Subcutaneous abdominal adipose tissue (tissue), 5 donors: Measurements from ENCODE around the gene LRP1B.

ENCODE experiments used
- H3K27ac ChIP-seq: one replicate; pipeline ENCODE4 v1.7.0; 2013; ENCODE audit warnings: low read depth, mild to moderate bottlenecking, inconsistent platforms, low read length, moderate library complexity
- H3K27me3 ChIP-seq, 5 donors: one replicate each; pipeline ENCODE4 v1.7.0; 2013; ENCODE audit warnings: low read length in 5 of 5, inconsistent platforms in 1 of 5; ENCODE audit not compliant: control insufficient read depth in 5 of 5, insufficient read depth in 4 of 5
- H3K36me3 ChIP-seq, 5 donors: one replicate each; pipeline ENCODE4 v1.7.0; 2013; ENCODE audit warnings: low read length in 5 of 5; ENCODE audit not compliant: control insufficient read depth in 5 of 5, insufficient read depth in 5 of 5
- H3K4me1 ChIP-seq, 5 donors: one replicate each; pipeline ENCODE4 v1.7.0; 2013; ENCODE audit warnings: low read length in 5 of 5, mild to moderate bottlenecking in 3 of 5, moderate library complexity in 1 of 5; ENCODE audit not compliant: control insufficient read depth in 5 of 5, insufficient read depth in 5 of 5
- H3K4me3 ChIP-seq, 5 donors: one replicate each; pipeline ENCODE4 v1.7.0; 2013; ENCODE audit warnings: low read length in 5 of 5, low read depth in 1 of 5
- H3K9ac ChIP-seq, 5 donors: one replicate each; pipeline ENCODE4 v1.7.0; 2013; ENCODE audit warnings: low read length in 5 of 5, mild to moderate bottlenecking in 4 of 5, moderate library complexity in 3 of 5
- H3K9me3 ChIP-seq, 5 donors: one replicate each; pipeline ENCODE4 v1.7.0; 2013; ENCODE audit warnings: low read length in 5 of 5; ENCODE audit not compliant: control insufficient read depth in 5 of 5
- donor health status: healthy.
- donor health status: healthy.
- donor health status: healthy.
- donor health status: healthy.
- donor health status: healthy.

Gene LRP1B

GRCh38 chr2:140876015-140876414 is 1254.8 kb downstream of the LRP1B start:
- Histone ChIP-seq H3K4me3 (no peak overlapping the region), H3K4me1 (no peaks in the 10 kb centered on the region), H3K36me3 (no peaks in the 10 kb centered on the region), H3K9ac (no peak overlapping the region), H3K9me3 (peaks cover 0 to 9% (median 3%) of the 10 kb centered on the region in 5 donors), H3K27me3 (no peaks in the 10 kb centered on the region), H3K27ac (no peak overlapping the region)

GRCh38 chr2:140873915-140874531 is 1256.8 kb downstream of the LRP1B start:
- Histone ChIP-seq H3K27me3 (no peaks in the 10 kb centered on the region), H3K4me3 (no peak overlapping the region), H3K36me3 (no peaks in the 10 kb centered on the region)

GRCh38 chr2:140869925-140870324 is 1260.9 kb downstream of the LRP1B start:
- Histone ChIP-seq H3K27me3 (no peaks in the 10 kb centered on the region), H3K27ac (no peak overlapping the region), H3K36me3 (no peaks in the 10 kb centered on the region), H3K4me3 (no peak overlapping the region), H3K4me1 (no peaks in the 10 kb centered on the region), H3K9me3 (peaks cover 0 to 4% (median 2%) of the 10 kb centered on the region in 5 donors), H3K9ac (no peak overlapping the region)

More at GRCh38 chr2:140873915-140874531, 1256.8 kb downstream of the LRP1B start:
- Histone ChIP-seq H3K27ac (no peak overlapping the region), H3K9me3 (peaks cover 0 to 9% (median 3%) of the 10 kb centered on the region in 5 donors), H3K9ac (no peak overlapping the region), H3K4me1 (no peaks in the 10 kb centered on the region)

- Histone ChIP-seq H3K36me3 (no peaks in the 10 kb centered on the region), H3K4me3 (no peak overlapping the region), H3K9ac (no peak overlapping the region), H3K9me3 (peaks cover 0 to 4% (median under 1%) of the 10 kb centered on the region in 5 donors), H3K27ac (no peak overlapping the region), H3K4me1 (no peaks in the 10 kb centered on the region), H3K27me3 (no peaks in the 10 kb centered on the region)
Observed at GRCh38 chr2:140869107-140869506, 1261.7 kb downstream of the LRP1B start.

GRCh38 chr2:140865837-140866236 is 1265.0 kb downstream of the LRP1B start:
- no peaks in the 10 kb centered on the region for H3K36me3 ChIP-seq
- no peaks in the 10 kb centered on the region for H3K4me1 ChIP-seq
- peaks cover 0 to 4% (median 0%) of the 10 kb centered on the region in 5 donors for H3K9me3 ChIP-seq
- no peak overlapping the region for H3K9ac ChIP-seq
- no peak overlapping the region for H3K4me3 ChIP-seq
- no peaks in the 10 kb centered on the region for H3K27me3 ChIP-seq
- no peak overlapping the region for H3K27ac ChIP-seq

GRCh38 chr2:140863713-140864112 is 1267.1 kb downstream of the LRP1B start:
- H3K36me3 ChIP-seq = no peaks in the 10 kb centered on the region
- H3K4me1 ChIP-seq = no peaks in the 10 kb centered on the region
- H3K4me3 ChIP-seq = no peak overlapping the region
- no peaks in the 10 kb centered on the region for H3K27me3 ChIP-seq
- peaks cover 0 to under 1% (median 0%) of the 10 kb centered on the region in 5 donors for H3K9me3 ChIP-seq
- H3K9ac ChIP-seq = no peak overlapping the region
- H3K27ac ChIP-seq = no peak overlapping the region

- Histone ChIP-seq H3K4me1 (no peaks in the 10 kb centered on the region), H3K27ac (no peak overlapping the region)
Observed at GRCh38 chr2:140862181-140862580, 1268.6 kb downstream of the LRP1B start.

GRCh38 chr2:140861666-140862065 is 1269.2 kb downstream of the LRP1B start:
- H3K9ac ChIP-seq = no peak overlapping the region
- no peaks in the 10 kb centered on the region for H3K27me3 ChIP-seq
- no peak overlapping the region for H3K4me3 ChIP-seq
- H3K36me3 ChIP-seq = no peaks in the 10 kb centered on the region
- H3K4me1 ChIP-seq = no peaks in the 10 kb centered on the region
- H3K27ac ChIP-seq = no peak overlapping the region
- H3K9me3 ChIP-seq = peaks cover 0 to 2% (median 0%) of the 10 kb centered on the region in 5 donors

More at GRCh38 chr2:140862181-140862580, 1268.6 kb downstream of the LRP1B start:
- no peaks in the 10 kb centered on the region for H3K36me3 ChIP-seq
- peaks cover 0 to 2% (median 0%) of the 10 kb centered on the region in 5 donors for H3K9me3 ChIP-seq
- H3K9ac ChIP-seq = no peak overlapping the region
- no peaks in the 10 kb centered on the region for H3K27me3 ChIP-seq
- H3K4me3 ChIP-seq = no peak overlapping the region

GRCh38 chr2:140855471-140855870 is 1275.3 kb downstream of the LRP1B start:
- no peaks in the 10 kb centered on the region for H3K4me1 ChIP-seq
- H3K27ac ChIP-seq = no peak overlapping the region
- H3K9ac ChIP-seq = no peak overlapping the region

GRCh38 chr2:140851258-140851981 is 1279.4 kb downstream of the LRP1B start:
- no peaks in the 10 kb centered on the region for H3K27me3 ChIP-seq
- H3K9ac ChIP-seq = no peak overlapping the region
- no peaks in the 10 kb centered on the region for H3K9me3 ChIP-seq
- H3K4me1 ChIP-seq = no peaks in the 10 kb centered on the region
- H3K4me3 ChIP-seq = no peak overlapping the region
- H3K27ac ChIP-seq = no peak overlapping the region
- no peaks in the 10 kb centered on the region for H3K36me3 ChIP-seq

More at GRCh38 chr2:140855471-140855870, 1275.3 kb downstream of the LRP1B start:
- Histone ChIP-seq H3K9me3 (peaks cover 0 to 2% (median 0%) of the 10 kb centered on the region in 5 donors), H3K4me3 (no peak overlapping the region), H3K27me3 (no peaks in the 10 kb centered on the region), H3K36me3 (no peaks in the 10 kb centered on the region)
